BLaER1 treated with 17β-estradiol and CSF1 and Interleukin-3, amounts not matched to agents 10 nM and 100 nM (cell line): ENCODE measurements around the gene OR2A7.
A peak's percentile ranks its signal among the peaks of the same experiment; 100 is the strongest.
"Not testable (repeated sequence)": the region's sequence is repeated elsewhere in the genome, so short reads cannot be mapped to it uniquely, and the experiment has no call there.

Experiments used
- H3K27ac ChIP-seq, 11 experiments: shearing (Covaris generic); formaldehyde crosslinking; 2 replicates each; pipeline ENCODE4 v1.8.1; 2022
- H3K27me3 ChIP-seq, 11 experiments: shearing (Covaris generic); formaldehyde crosslinking; 2 replicates each; pipeline ENCODE4 v1.8.1; 2022
- H3K36me3 ChIP-seq, 11 experiments: shearing (Covaris generic); formaldehyde crosslinking; 2 replicates each; pipeline ENCODE4 v1.8.1; 2022
- H3K4me1 ChIP-seq, 10 experiments: shearing (Covaris generic); formaldehyde crosslinking; 2 replicates each; pipeline ENCODE4 v1.8.1; 2022
- H3K4me2 ChIP-seq, 11 experiments: shearing (Covaris generic); formaldehyde crosslinking; 2 replicates each; pipeline ENCODE4 v1.8.1; 2022
- H3K4me3 ChIP-seq, 10 experiments: shearing (Covaris generic); formaldehyde crosslinking; 2 replicates each; pipeline ENCODE4 v1.8.1; 2022
- H3K9ac ChIP-seq, 11 experiments: shearing (Covaris generic); formaldehyde crosslinking; 2 replicates each; pipeline ENCODE4 v1.8.1; 2022
- H3K9me3 ChIP-seq, 11 experiments: shearing (Covaris generic); formaldehyde crosslinking; replicated peaks in 1 of 11; 2 replicates each; pipeline ENCODE4 v1.8.1; 2022
- H4K20me1 ChIP-seq, 11 experiments: shearing (Covaris generic); formaldehyde crosslinking; 2 replicates each; pipeline ENCODE4 v1.8.1; 2022

The OR2A7 gene

GRCh38 chr7:144264692-144265091, at the start of gene OR2A7:
TSS of gene OR2A7 (minus strand) at chr7:144264792. CDS start at chr7:144259628, 5,164 bp downstream.
- not testable (repeated sequence) for H3K27ac ChIP-seq, H4K20me1 ChIP-seq, H3K4me3 ChIP-seq, H3K9ac ChIP-seq, H3K4me1 ChIP-seq, H3K36me3 ChIP-seq, H3K4me2 ChIP-seq, H3K9me3 ChIP-seq, H3K27me3 ChIP-seq

GRCh38 chr7:144311872-144312469, 47.4 kb upstream of the OR2A7 start, which contains the start of gene OR2A1:
TSS of gene OR2A1 (plus strand) at chr7:144312419. CDS start at chr7:144318125, 5,706 bp downstream.
- H3K4me3 ChIP-seq, H3K4me1 ChIP-seq, H3K9me3 ChIP-seq: not testable (repeated sequence)

GRCh38 chr7:144311218-144311617, 46.6 kb upstream of the OR2A7 start:
- H3K4me2 ChIP-seq, H4K20me1 ChIP-seq, H3K36me3 ChIP-seq, H3K9me3 ChIP-seq, H3K4me3 ChIP-seq, H3K27ac ChIP-seq, H3K27me3 ChIP-seq, H3K4me1 ChIP-seq, H3K9ac ChIP-seq: not testable (repeated sequence)

More at GRCh38 chr7:144311872-144312469, 47.4 kb upstream of the OR2A7 start, which contains the start of gene OR2A1:
- H3K27ac ChIP-seq, H3K27me3 ChIP-seq, H3K36me3 ChIP-seq, H3K9ac ChIP-seq, H4K20me1 ChIP-seq, H3K4me2 ChIP-seq: not testable (repeated sequence)

- H3K4me2 ChIP-seq, H3K27me3 ChIP-seq, H3K9ac ChIP-seq, H3K4me3 ChIP-seq, H3K9me3 ChIP-seq, H3K27ac ChIP-seq, H3K36me3 ChIP-seq, H3K4me1 ChIP-seq, H4K20me1 ChIP-seq: not testable (repeated sequence)
These were observed 45.1 kb upstream of the OR2A7 start for GRCh38 chr7:144309702-144310101.

- H3K9me3 ChIP-seq, H3K27me3 ChIP-seq, H4K20me1 ChIP-seq, H3K36me3 ChIP-seq, H3K4me1 ChIP-seq, H3K27ac ChIP-seq, H3K4me2 ChIP-seq, H3K9ac ChIP-seq, H3K4me3 ChIP-seq: not testable (repeated sequence)
These were observed 40.6 kb upstream of the OR2A7 start for GRCh38 chr7:144305156-144305555.

- H3K4me2 ChIP-seq, H4K20me1 ChIP-seq, H3K36me3 ChIP-seq, H3K9me3 ChIP-seq, H3K4me3 ChIP-seq, H3K9ac ChIP-seq, H3K27me3 ChIP-seq, H3K4me1 ChIP-seq, H3K27ac ChIP-seq: not testable (repeated sequence)
These were observed 39.0 kb upstream of the OR2A7 start for GRCh38 chr7:144303607-144304006.

- not testable (repeated sequence) for H3K9me3 ChIP-seq, H3K27ac ChIP-seq, H3K4me2 ChIP-seq, H3K27me3 ChIP-seq, H3K36me3 ChIP-seq, H3K4me1 ChIP-seq, H3K9ac ChIP-seq, H3K4me3 ChIP-seq, H4K20me1 ChIP-seq
These were observed 38.1 kb upstream of the OR2A7 start for GRCh38 chr7:144302578-144303303.

- H3K4me1 ChIP-seq, H4K20me1 ChIP-seq, H3K9me3 ChIP-seq, H3K27ac ChIP-seq, H3K9ac ChIP-seq, H3K27me3 ChIP-seq, H3K4me2 ChIP-seq, H3K36me3 ChIP-seq: not testable (repeated sequence)
- 0 out of 20 replicates have a peak overlapping the region, but pooled peaks of 1 of the 10 experiments have one; percentile 46 for H3K4me3 ChIP-seq
These were observed 29.4 kb upstream of the OR2A7 start for GRCh38 chr7:144293794-144294499.

GRCh38 chr7:144292384-144293161, 28.0 kb upstream of the OR2A7 start:
- H3K4me1 ChIP-seq, H3K27ac ChIP-seq, H3K9ac ChIP-seq, H3K4me2 ChIP-seq, H3K4me3 ChIP-seq, H3K36me3 ChIP-seq, H3K27me3 ChIP-seq, H4K20me1 ChIP-seq, H3K9me3 ChIP-seq: not testable (repeated sequence)

GRCh38 chr7:144291607-144292006, 27.0 kb upstream of the OR2A7 start:
- H4K20me1 ChIP-seq, H3K4me1 ChIP-seq, H3K27ac ChIP-seq: not testable (repeated sequence)

GRCh38 chr7:144287171-144287784, 22.7 kb upstream of the OR2A7 start:
- H4K20me1 ChIP-seq, H3K27me3 ChIP-seq, H3K9ac ChIP-seq, H3K36me3 ChIP-seq, H3K4me3 ChIP-seq, H3K4me2 ChIP-seq, H3K9me3 ChIP-seq, H3K27ac ChIP-seq, H3K4me1 ChIP-seq: not testable (repeated sequence)

More at GRCh38 chr7:144291607-144292006, 27.0 kb upstream of the OR2A7 start:
- not testable (repeated sequence) for H3K4me3 ChIP-seq, H3K9ac ChIP-seq, H3K4me2 ChIP-seq, H3K27me3 ChIP-seq, H3K9me3 ChIP-seq, H3K36me3 ChIP-seq

GRCh38 chr7:144283716-144284115, 19.1 kb upstream of the OR2A7 start:
- not testable (repeated sequence) for H3K4me1 ChIP-seq, H3K9me3 ChIP-seq, H4K20me1 ChIP-seq, H3K9ac ChIP-seq, H3K27ac ChIP-seq, H3K27me3 ChIP-seq, H3K4me2 ChIP-seq, H3K4me3 ChIP-seq, H3K36me3 ChIP-seq

GRCh38 chr7:144282490-144282889, 17.9 kb upstream of the OR2A7 start:
- H3K36me3 ChIP-seq, H4K20me1 ChIP-seq, H3K27ac ChIP-seq, H3K4me2 ChIP-seq, H3K9ac ChIP-seq, H3K9me3 ChIP-seq, H3K4me1 ChIP-seq, H3K27me3 ChIP-seq, H3K4me3 ChIP-seq: not testable (repeated sequence)
